GM12872 (cell line): ENCODE results near the gene DYTN.

Experiments
- TF ChIP-seq, protein P1 (sequence below): IDR thresholded peaks from 3 replicates; pipeline ENCODE4 v1.5.1; 2011; ENCODE audit warnings: low read depth, mild to moderate bottlenecking, low read length, moderate library complexity; ENCODE audit not compliant: insufficient read depth

The DYTN gene

DNA sequence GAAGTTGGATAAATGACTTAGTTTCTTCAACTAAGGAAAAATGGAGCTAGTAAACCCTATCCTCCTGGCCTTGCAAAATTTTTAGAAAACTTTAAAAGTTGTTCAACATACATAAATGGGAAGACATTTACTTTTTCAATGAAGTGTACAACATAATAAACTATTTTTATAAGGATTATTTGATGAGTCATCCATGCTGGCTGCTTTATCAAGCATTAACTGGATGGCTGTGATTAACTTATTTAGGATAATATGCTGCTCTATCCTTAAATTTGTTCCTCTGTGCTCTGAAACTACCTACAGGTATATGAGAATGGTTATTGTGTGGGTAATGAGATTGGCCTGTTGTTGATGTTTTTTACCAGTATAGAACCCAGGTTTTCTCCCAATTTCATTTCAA is 21.3 kb downstream of the DYTN start:
- TF ChIP-seq, protein P1, sequence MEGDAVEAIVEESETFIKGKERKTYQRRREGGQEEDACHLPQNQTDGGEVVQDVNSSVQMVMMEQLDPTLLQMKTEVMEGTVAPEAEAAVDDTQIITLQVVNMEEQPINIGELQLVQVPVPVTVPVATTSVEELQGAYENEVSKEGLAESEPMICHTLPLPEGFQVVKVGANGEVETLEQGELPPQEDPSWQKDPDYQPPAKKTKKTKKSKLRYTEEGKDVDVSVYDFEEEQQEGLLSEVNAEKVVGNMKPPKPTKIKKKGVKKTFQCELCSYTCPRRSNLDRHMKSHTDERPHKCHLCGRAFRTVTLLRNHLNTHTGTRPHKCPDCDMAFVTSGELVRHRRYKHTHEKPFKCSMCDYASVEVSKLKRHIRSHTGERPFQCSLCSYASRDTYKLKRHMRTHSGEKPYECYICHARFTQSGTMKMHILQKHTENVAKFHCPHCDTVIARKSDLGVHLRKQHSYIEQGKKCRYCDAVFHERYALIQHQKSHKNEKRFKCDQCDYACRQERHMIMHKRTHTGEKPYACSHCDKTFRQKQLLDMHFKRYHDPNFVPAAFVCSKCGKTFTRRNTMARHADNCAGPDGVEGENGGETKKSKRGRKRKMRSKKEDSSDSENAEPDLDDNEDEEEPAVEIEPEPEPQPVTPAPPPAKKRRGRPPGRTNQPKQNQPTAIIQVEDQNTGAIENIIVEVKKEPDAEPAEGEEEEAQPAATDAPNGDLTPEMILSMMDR: no peak

DNA sequence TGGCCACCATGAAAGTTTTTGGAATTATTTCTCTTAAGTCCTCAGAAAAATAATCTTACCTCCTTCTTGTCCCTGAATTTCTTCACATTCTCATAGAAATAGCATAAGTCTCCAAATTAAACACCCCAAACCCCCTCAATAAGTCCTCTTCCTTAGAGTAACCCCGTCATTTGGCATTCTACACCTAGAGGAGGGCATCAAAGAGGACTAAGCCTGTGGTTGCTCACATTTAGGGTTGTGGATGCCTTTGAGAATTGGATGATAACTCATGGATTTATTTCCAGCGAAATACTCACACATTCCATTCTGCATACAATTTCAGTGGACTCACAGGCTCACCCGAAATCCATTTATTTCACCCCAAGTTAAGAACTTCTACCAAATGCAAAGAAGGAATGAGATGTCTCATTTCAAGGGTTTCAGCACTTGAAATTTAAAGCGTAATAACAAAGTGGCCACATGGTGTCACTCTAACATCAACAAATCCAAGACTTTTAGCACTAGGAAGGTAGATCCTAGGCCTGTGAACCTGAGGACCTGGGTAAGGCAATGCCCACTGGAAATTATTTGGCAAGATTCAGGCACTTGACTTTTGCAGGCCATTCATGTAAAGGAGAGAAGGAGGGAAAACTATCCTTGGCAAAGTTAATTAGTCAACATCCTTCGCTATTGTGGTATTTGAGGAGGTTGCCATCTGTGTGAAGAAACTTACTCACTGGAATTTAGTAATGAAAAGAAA is 24.6 kb downstream of the DYTN start:
- TF ChIP-seq, protein P1: peak; percentile 60

DNA sequence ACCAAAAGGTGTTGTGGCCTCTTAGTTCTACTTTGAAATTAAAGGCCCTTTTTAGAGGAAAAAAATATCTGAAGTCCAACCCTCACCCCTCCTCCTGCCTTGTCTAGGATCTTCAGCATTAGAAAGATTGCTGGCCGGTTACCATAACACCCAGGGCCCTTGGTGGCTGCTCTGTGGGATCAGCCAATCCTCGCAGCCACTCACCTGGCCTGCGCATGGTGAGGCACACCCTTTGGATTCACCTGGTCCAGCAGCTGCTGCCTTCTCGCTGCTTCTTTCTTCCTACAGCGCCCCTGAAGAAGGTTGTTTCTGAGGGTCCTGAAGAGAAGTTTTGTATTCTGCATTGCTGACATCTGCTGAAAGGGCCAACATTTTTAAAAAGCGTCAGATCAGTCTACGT is 25.2 kb downstream of the DYTN start:
- TF ChIP-seq, protein P1: no peak

DNA sequence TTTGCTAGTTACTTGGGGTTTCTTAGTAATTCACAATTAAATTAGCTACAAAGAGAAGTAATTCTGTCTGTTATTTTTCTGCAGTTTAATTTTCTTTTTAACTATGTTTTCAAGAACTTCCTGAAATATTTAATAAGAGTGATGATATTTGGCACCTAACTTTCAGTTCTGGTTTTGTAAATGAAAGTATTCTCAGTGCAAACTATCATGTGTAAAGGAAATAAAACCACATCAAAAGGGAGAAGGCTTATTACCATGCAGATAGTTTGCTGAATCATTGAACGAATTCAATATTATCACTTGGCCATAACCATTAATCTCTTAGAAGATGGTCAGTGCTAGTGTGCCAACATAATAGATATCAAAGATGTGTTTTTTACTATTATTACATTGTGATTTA is 29.2 kb downstream of the DYTN start:
- TF ChIP-seq, protein P1: no peak

DNA sequence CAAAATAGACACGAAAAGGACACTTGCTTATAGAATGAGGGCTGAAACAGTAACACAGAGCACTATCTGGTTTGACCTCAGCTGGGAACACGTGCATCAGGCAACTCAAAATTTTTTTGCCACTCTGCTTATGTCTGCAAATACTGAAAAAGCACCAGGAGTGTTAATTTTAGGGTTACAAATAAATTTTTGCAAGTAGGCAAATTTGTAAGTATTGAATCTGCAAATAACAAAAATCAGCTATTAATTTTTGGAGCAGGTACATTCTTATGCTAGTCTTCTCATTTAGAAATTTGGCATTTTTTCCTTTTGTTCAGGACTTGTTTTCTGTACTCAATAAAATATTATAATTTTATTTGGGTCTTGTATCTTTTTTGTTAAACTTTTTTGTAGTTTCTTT is 29.7 kb downstream of the DYTN start:
- TF ChIP-seq, protein P1: no peak

DNA sequence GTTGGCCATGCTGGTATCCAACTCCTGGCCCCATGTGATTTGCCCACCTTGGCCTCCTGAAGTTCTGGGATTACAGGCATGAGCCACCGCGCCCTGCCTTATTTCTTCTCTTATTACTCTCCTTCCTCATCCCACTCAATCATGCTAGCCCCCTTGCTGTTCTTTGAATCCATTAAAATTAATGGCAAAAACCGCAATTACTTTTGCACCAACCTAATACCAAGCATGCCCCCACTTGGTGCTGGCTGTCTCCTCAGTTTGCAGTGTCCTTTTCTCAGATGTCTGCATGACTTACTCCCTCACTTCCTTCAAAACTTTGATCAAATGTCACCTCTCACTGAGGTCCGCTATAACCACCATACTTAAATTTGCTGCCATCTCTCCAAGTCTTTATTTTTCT is 34.6 kb downstream of the DYTN start:
- TF ChIP-seq, protein P1: no peak

DNA sequence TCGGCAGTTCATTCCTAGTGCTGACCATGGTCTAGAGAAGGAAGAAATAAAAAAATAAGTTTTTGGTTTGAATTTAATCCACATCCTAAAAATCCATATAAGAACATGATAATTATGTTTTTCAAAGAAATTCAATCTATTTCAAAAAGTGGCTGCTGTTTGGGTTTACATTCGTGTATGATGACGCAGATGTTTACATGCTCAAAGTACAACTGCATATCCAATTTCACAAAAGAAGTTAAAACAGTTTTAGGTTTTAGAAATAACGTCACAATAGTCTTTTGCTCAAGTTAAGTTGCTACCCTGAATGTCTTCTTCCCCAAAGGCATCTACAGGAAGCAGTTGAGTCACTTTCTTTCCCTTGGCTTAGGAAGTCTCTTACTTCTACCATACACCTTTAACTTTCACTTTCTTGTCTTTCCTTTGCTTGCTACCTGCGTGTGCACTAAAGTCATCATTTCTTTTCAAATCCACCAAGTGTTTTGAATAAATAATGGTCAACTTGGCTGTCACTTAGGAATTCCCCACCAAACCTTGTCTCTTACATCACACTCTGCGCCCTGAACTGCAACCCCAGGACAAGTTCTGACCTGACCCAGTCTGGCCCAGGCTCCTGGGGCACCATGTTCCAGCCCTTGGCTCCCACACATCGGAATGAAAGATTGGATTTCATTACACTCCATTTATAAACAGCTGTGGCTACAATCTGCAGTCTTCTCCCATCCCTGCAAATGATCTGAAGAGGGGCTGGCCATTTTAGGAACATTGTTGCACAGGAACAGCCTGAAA is 47.5 kb downstream of the DYTN start:
- TF ChIP-seq, protein P1: no peak
